Activated CD4-positive, alpha-beta memory T cell treated with anti-CD3 and anti-CD28 coated beads, Interleukin-2, amount 10 ng/mL, durations not matched to agents 7 days and 5 days (primary cell): Measurements from ENCODE around the gene ARHGEF12. TPM values are rescaled to one million over a fixed set of nuclear protein-coding genes. Genes with fewer than 3 reads are reported as not detected.

Experiments used
- CTCF ChIA-PET: fragments of 350-600 bp; sonication (Branson Sonifier 250); formaldehyde crosslinking; loops from one replicate; lab custom pipeline; 2021; ENCODE audit warnings: antibody characterized with exemption, inconsistent platforms; lab: Charles Lee
- POLR2A ChIA-PET: fragments of 350-600 bp; sonication (Branson Sonifier 250); formaldehyde crosslinking; loops from one replicate; lab custom pipeline; 2021; ENCODE audit warnings: antibody characterized with exemption; lab: Charles Lee
- DNase-seq: peaks from one replicate; pipeline ENCODE4 v3.0.0-alpha.2; 2020
- H3K27ac Mint-ChIP-seq: one replicate; pipeline ENCODE4 v1.8.0; 2021; ENCODE audit warnings: mild to moderate bottlenecking, mixed read lengths
- H3K27me3 Mint-ChIP-seq: one replicate; pipeline ENCODE4 v1.8.0; 2021; ENCODE audit warnings: mixed read lengths
- H3K36me3 Mint-ChIP-seq: one replicate; pipeline ENCODE4 v1.8.0; 2021; ENCODE audit warnings: low read depth, mixed read lengths
- H3K4me1 Mint-ChIP-seq: one replicate; pipeline ENCODE4 v1.8.0; 2021; ENCODE audit warnings: mixed read lengths
- H3K4me3 Mint-ChIP-seq: one replicate; pipeline ENCODE4 v1.8.0; 2021; ENCODE audit warnings: mild to moderate bottlenecking, mixed read lengths
- H3K9me3 Mint-ChIP-seq: one replicate; pipeline ENCODE4 v1.8.0; 2021; ENCODE audit warnings: mixed read lengths
- total RNA-seq, 2 experiments: library from RNA; stranded (reverse); gene quantifications; one replicate each; pipeline ENCODE4 v1.2.3, GENCODE V29; 2021

Gene ARHGEF12
- total RNA-seq, 2 experiments from 2014 or later, result 19.7 to 21.5 TPM

DNA sequence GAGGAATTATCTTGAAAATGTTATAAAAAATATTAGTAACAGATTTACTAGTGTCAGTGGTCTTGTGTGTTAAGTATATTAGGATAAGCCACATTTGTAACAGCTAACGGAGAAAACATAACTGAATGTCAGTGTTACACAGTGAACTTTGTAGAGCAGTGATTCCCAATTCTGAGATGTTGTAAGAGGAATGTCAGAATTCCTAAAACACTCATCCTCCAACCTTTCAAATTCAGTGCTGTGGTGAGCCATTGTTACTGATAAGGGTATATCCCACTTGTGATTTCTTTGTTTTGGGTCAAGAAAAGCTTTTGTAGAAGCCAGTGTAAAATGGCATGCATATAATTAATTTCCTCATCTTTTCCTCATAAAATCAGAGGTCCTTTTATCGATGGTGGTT is 61.9 kb downstream of the ARHGEF12 start:
- ChIA-PET CTCF (no interaction called here), POLR2A (no interaction called here)
- Mint-ChIP-seq H3K27ac (no peak overlapping the region), H3K4me1 (no peaks in the 10 kb centered on the region), H3K9me3 (no peaks in the 10 kb centered on the region), H3K36me3 (no peaks in the 10 kb centered on the region), H3K27me3 (peaks cover 27% of the 10 kb centered on the region), H3K4me3 (no peak overlapping the region)
- no peak for DNase-seq

DNA sequence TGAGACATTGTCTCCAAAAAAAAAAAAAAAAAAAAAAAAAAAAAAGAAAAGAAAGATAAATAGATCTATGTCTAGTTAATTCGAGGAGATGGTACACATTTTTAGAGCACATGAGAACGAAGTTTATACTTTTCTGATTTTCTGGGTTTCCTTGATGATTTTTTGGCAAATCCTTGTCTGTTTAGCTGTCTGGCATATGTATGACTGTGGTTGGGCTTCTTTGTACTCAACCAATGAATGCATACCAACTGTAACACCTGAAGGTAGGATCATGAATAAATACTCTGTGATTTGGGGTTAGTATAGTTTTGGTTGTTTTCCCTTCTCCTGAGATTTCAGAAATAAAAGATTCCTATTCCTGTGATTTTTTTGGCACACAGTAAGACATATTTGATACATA is 63.1 kb downstream of the ARHGEF12 start:
- H3K36me3 Mint-ChIP-seq, result no peaks in the 10 kb centered on the region
- no peak for DNase-seq
- H3K27ac Mint-ChIP-seq, result no peak overlapping the region
- H3K4me3 Mint-ChIP-seq, result no peak overlapping the region
- peaks cover 33% of the 10 kb centered on the region for H3K27me3 Mint-ChIP-seq
- ChIA-PET POLR2A (no interaction called here), CTCF (no interaction called here)
- H3K9me3 Mint-ChIP-seq, result no peaks in the 10 kb centered on the region
- H3K4me1 Mint-ChIP-seq, result no peaks in the 10 kb centered on the region

DNA sequence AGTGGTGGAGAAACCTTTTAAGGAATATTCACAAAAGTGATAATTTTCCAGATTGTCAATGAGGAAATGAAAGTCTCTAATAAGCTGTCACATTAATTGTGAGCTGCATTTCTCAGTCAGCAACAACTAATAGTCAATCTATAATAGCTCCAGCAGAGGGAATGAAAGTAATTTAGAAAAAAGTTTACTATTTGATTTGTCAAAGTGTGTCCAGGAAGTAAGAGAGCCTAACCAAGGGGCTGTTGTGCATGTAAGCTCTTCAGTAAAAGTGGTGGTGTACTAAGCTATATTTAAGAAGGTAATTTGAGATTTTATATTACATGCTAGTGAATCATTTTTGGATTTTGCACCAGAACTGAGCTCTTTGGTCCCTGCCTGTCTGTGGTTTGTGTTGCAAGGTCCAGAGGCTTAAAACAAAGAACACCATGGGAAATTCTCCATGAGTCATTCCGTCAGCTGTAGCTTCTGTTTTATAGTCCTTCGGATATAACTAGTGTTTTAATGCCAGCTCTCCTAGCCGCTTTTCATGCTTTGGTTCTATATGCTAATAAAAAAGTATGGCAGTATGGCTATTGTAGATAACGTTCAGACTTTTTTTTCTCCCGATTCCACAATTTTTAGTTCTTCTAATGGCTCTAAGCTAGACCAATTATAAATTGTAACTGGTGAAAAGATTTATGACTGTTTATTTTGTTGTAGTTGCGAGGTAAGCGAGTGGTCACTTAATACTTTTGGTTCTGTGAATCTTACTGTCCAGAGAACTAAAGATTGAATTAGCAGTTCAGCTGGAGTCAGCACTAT is 64.6 kb downstream of the ARHGEF12 start:
- Mint-ChIP-seq H3K36me3 (no peaks in the 10 kb centered on the region), H3K27me3 (peaks cover 33% of the 10 kb centered on the region), H3K4me1 (no peaks in the 10 kb centered on the region), H3K27ac (no peak overlapping the region), H3K4me3 (no peak overlapping the region), H3K9me3 (no peaks in the 10 kb centered on the region)
- POLR2A ChIA-PET, result no interaction called here
- no peak for DNase-seq
- CTCF ChIA-PET, result interaction anchor here (1.2 kb wide), 1 partner anchor 66 kb away, joined by 5 read pairs; no protein-coding TSS in a partner anchor

DNA sequence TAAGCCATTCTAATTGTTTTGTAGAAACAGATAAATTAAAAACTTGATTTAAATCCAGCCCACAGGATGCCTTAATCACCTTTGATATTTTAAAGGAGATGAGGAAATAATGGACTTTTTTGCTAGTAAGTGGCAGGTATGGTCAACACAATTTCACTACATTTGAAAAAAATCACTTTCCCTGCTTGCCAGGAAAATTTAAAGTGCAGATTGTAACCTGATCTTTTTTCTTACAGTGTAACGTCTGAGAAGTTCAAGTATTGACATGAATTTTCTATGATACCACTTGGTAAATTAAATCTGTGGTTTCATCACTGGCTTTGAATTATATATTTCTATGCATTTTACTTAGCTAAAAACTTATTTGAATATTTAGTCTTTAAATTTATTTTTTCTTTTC is 65.3 kb downstream of the ARHGEF12 start:
- CTCF ChIA-PET, result interaction anchor here (1.2 kb wide), 1 partner anchor 66 kb away, joined by 5 read pairs; no protein-coding TSS in a partner anchor

DNA sequence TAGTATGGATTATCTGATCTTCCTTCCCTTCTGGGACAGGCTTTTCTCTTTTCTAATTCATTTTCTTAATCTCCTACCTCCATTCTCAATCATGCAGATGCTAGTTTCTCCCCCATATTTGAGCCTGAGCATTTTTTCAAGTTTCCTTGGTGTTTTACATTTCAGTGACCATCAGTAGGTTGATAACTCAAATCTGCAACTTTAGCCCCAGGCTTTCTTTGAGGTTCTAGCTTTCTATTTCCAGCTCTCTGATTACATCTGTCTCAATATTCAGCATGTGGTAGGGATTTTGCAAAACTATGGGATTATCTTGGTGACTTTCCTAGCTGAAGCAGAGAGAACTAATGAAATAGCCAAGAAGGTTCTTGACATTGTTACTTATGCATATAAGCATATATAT is 67.8 kb downstream of the ARHGEF12 start:
- Mint-ChIP-seq H3K4me3 (no peak overlapping the region), H3K36me3 (no peaks in the 10 kb centered on the region), H3K9me3 (no peaks in the 10 kb centered on the region), H3K4me1 (no peaks in the 10 kb centered on the region), H3K27ac (no peak overlapping the region), H3K27me3 (peaks cover 20% of the 10 kb centered on the region)
- DNase-seq, result no peak
- ChIA-PET POLR2A (no interaction called here), CTCF (no interaction called here)

More for the DNA sequence above, 65.3 kb downstream of the ARHGEF12 start:
- no peaks in the 10 kb centered on the region for H3K4me1 Mint-ChIP-seq
- no peaks in the 10 kb centered on the region for H3K9me3 Mint-ChIP-seq
- H3K27me3 Mint-ChIP-seq, result peaks cover 29% of the 10 kb centered on the region
- H3K27ac Mint-ChIP-seq, result no peak overlapping the region
- H3K4me3 Mint-ChIP-seq, result no peak overlapping the region
- POLR2A ChIA-PET, result no interaction called here
- no peaks in the 10 kb centered on the region for H3K36me3 Mint-ChIP-seq
- no peak for DNase-seq

DNA sequence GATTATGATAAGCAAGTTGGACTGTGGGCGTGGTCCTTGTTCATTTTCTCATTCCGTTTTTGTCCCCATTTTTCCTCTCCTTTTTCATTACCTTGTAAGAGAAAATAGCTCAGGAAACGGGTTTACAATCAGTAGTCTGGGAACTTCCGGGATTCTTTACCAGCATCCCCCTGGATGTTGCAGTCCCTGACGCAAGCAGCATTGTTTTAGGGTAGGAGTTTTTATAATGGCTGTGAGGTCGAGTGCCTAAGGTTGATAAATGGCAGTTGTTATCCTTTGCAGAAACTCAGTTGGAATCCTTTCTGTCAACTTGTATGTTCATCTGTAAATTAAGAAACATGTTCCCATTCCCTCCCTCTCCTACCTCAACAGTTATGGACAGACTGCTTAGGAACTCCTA is 68.3 kb downstream of the ARHGEF12 start:
- Mint-ChIP-seq H3K4me3 (no peak overlapping the region), H3K27ac (no peak overlapping the region), H3K9me3 (no peaks in the 10 kb centered on the region), H3K27me3 (peaks cover 17% of the 10 kb centered on the region), H3K4me1 (no peaks in the 10 kb centered on the region), H3K36me3 (no peaks in the 10 kb centered on the region)
- CTCF ChIA-PET, result no interaction called here
- no peak for DNase-seq
- POLR2A ChIA-PET, result no interaction called here

- POLR2A ChIA-PET, result no interaction called here
- H3K9me3 Mint-ChIP-seq, result no peaks in the 10 kb centered on the region
These were observed 73.4 kb downstream of the ARHGEF12 start for GRCh38 chr11:120409655-120410054.

GRCh38 chr11:120410622-120411380 is 74.6 kb downstream of the ARHGEF12 start:
- DNase-seq, result no peak
- H3K9me3 Mint-ChIP-seq, result no peaks in the 10 kb centered on the region
- no peak overlapping the region for H3K27ac Mint-ChIP-seq
- H3K4me1 Mint-ChIP-seq, result no peaks in the 10 kb centered on the region
- H3K27me3 Mint-ChIP-seq, result no peaks in the 10 kb centered on the region
- no peak overlapping the region for H3K4me3 Mint-ChIP-seq
- peaks cover 3% of the 10 kb centered on the region for H3K36me3 Mint-ChIP-seq
- CTCF ChIA-PET, result interaction anchor here (1.0 kb wide), 1 partner anchor 107 kb away, joined by 3 read pairs; no protein-coding TSS in a partner anchor
- POLR2A ChIA-PET, result no interaction called here

More at GRCh38 chr11:120409655-120410054, 73.4 kb downstream of the ARHGEF12 start:
- Mint-ChIP-seq H3K4me3 (no peak overlapping the region), H3K27ac (no peak overlapping the region), H3K4me1 (no peaks in the 10 kb centered on the region), H3K36me3 (peaks cover 3% of the 10 kb centered on the region), H3K27me3 (no peaks in the 10 kb centered on the region)
- DNase-seq, result no peak
- CTCF ChIA-PET, result no interaction called here

DNA sequence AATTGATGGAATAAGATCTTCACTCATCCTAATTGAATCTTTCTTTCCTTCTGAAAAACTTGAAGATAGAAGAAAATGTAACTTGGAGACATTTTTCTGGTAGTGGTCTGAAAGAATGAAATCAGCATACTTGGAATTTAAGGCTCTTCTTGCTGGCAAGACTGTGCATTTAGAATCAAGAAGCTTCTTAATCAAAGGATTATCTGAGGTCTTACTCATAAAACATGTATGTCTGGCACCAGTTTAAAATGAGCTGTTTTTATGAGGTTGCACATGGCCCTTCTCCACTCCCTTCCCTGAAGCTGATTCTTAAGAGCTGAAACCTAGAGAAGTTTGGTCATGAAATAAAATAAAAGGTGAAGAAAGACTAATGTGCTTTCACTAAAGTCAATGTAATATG is 77.3 kb downstream of the ARHGEF12 start:
- ChIA-PET POLR2A (no interaction called here), CTCF (no interaction called here)
- DNase-seq, result no peak
- Mint-ChIP-seq H3K27ac (no peak overlapping the region), H3K4me1 (no peaks in the 10 kb centered on the region), H3K27me3 (no peaks in the 10 kb centered on the region), H3K9me3 (no peaks in the 10 kb centered on the region), H3K36me3 (peaks cover 3% of the 10 kb centered on the region), H3K4me3 (no peak overlapping the region)

DNA sequence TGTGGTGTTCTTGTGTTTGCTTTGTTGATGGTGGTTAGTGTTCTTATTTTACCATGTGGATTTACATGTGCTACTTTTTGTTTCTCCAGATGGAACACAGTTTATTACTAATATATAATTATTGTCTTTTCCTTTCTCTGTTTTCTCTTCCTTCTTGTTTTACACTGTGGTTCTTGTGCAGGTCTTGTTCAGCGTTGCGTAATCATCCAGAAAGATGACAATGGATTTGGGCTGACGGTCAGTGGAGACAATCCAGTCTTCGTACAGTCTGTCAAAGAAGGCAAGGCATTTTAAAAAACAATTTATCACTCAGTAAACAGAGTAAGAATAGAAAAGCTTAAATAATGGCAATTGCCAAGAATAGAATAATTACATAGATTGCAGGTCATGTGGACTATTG is 84.4 kb downstream of the ARHGEF12 start:
- Mint-ChIP-seq H3K9me3 (no peaks in the 10 kb centered on the region), H3K36me3 (no peaks in the 10 kb centered on the region), H3K27me3 (no peaks in the 10 kb centered on the region), H3K27ac (no peak overlapping the region), H3K4me1 (no peaks in the 10 kb centered on the region), H3K4me3 (no peak overlapping the region)
- ChIA-PET POLR2A (no interaction called here), CTCF (no interaction called here)
- DNase-seq, result no peak

- Mint-ChIP-seq H3K36me3 (no peaks in the 10 kb centered on the region), H3K9me3 (no peaks in the 10 kb centered on the region), H3K27ac (no peak overlapping the region), H3K27me3 (no peaks in the 10 kb centered on the region), H3K4me3 (no peak overlapping the region), H3K4me1 (no peaks in the 10 kb centered on the region)
- ChIA-PET POLR2A (no interaction called here), CTCF (interaction anchor here (1.3 kb wide), 1 partner anchor 38 kb away, joined by 3 read pairs; no protein-coding TSS in a partner anchor)
- DNase-seq, result no peak
These were observed 88.2 kb downstream of the ARHGEF12 start for GRCh38 chr11:120424185-120424969.

DNA sequence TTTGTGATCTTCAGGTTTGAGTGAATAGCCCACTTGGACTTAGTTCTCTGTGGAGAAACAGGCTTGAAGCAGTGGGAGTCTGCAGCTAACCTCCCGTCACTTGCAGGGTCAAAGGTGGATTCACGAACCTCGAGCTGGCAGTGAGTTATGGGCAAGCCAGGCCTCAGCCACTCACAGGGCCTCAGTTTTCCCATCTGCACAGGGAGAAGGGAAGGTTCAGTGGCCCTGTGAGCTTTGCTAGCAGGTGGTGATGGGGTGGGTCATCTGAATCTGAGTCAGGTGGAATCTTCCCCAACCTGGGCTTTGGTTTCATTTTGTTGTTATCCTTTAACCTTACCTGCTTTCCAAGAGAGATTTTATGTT is 88.7 kb downstream of the ARHGEF12 start:
- POLR2A ChIA-PET, result no interaction called here
- Mint-ChIP-seq H3K9me3 (no peaks in the 10 kb centered on the region), H3K4me1 (no peaks in the 10 kb centered on the region), H3K27me3 (no peaks in the 10 kb centered on the region), H3K27ac (no peak overlapping the region), H3K4me3 (no peak overlapping the region), H3K36me3 (no peaks in the 10 kb centered on the region)
- CTCF ChIA-PET, result interaction anchor here (1.3 kb wide), 1 partner anchor 39 kb away, joined by 3 read pairs; no protein-coding TSS in a partner anchor
- no peak for DNase-seq

DNA sequence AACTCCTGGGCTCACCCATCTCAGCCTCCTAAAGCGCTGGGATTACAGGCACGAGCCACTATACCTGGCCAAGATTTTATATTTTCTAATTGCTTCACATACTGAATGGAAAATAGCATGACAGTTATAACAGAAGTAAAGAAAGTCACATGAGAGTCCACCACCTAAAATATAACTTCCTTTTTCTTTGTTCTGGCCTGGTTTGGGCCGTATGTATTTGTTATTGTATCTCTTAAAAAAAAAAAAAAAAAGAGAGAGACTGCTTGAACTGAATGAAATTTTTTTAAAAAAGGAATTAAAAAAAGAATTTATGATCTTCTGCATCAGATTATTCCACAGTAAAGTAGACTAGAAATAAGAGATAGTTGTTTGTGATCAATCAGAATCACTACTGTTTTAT is 89.3 kb downstream of the ARHGEF12 start:
- H3K4me1 Mint-ChIP-seq, result no peaks in the 10 kb centered on the region

More for the DNA sequence above, 89.3 kb downstream of the ARHGEF12 start:
- H3K36me3 Mint-ChIP-seq, result no peaks in the 10 kb centered on the region
- DNase-seq, result no peak
- H3K27ac Mint-ChIP-seq, result no peak overlapping the region
- H3K4me3 Mint-ChIP-seq, result no peak overlapping the region
- ChIA-PET POLR2A (no interaction called here), CTCF (interaction anchor here (1.2 to 1.3 kb wide), 2 partner anchors 21 to 39 kb away, joined by 3 read pairs; no protein-coding TSS in a partner anchor)
- no peaks in the 10 kb centered on the region for H3K27me3 Mint-ChIP-seq
- H3K9me3 Mint-ChIP-seq, result no peaks in the 10 kb centered on the region
